Measurements from ENCODE around the gene RFC3.

- TF ChIP-seq CTCF (IDR thresholded peaks at IDR 0.05) (no peak), POLR2A (IDR thresholded peaks at IDR 0.05) (no peak)
Measured at GRCh38 chr13:33789739-33790138, 28.2 kb upstream of the RFC3 start.
